Natural killer cell treated with Interleukin-12 subunit alpha and Interleukin-12 subunit beta and Interleukin-15 and Interleukin-18, amount 100 ng/mL, for 72 hours (primary cell): Measurements from ENCODE around the gene ACOXL. TPM values are rescaled to one million over a fixed set of nuclear protein-coding genes. Genes with fewer than 3 reads are reported as not detected.
A peak's percentile ranks its signal among the peaks of the same experiment; 100 is the strongest.

ENCODE experiments used
- ATAC-seq, 2 donors: fragments of 150-1000 bp; cut with Tn5 transposase in 1 of 2; sonication (Bioruptor Pico), chemical (Tn5 transposase) in 1 of 2; 2 replicates each; pipeline ENCODE4 v1.10.0; 2021
- DNase-seq: peaks from one replicate; pipeline ENCODE4 v3.0.0; 2022; ENCODE audit warnings: low spot score
- H3K27ac Mint-ChIP-seq, 2 donors: 1 replicate in 1 of 2; 2 replicates in 1 of 2; pipeline ENCODE4 v1.8.0; 2022; ENCODE audit warnings: mixed read lengths in 2 of 2, mild to moderate bottlenecking in 1 of 2, moderate library complexity in 1 of 2
- H3K27me3 Mint-ChIP-seq, 2 donors: 1 replicate in 1 of 2; 2 replicates in 1 of 2; pipeline ENCODE4 v1.8.0; 2022; ENCODE audit warnings: mixed read lengths in 2 of 2
- H3K36me3 Mint-ChIP-seq: one replicate; pipeline ENCODE4 v1.8.0; 2022; ENCODE audit warnings: mixed read lengths
- H3K4me1 Mint-ChIP-seq, 2 donors: 1 replicate in 1 of 2; 2 replicates in 1 of 2; pipeline ENCODE4 v1.8.0; 2022; ENCODE audit warnings: low read depth in 2 of 2, mixed read lengths in 2 of 2, mild to moderate bottlenecking in 1 of 2
- H3K4me3 Mint-ChIP-seq: one replicate; pipeline ENCODE4 v1.8.0; 2022; ENCODE audit warnings: mixed read lengths
- H3K9me3 Mint-ChIP-seq: 2 replicates; pipeline ENCODE4 v1.8.0; 2022; ENCODE audit warnings: mixed read lengths
- total RNA-seq, 2 donors: library from RNA; stranded (reverse); gene quantifications; one replicate each; pipeline ENCODE4 v1.2.3, GENCODE V29; 2022

Gene ACOXL
- total RNA-seq, 2 donors from 2014 or later = 1.4 to 2.5 TPM

- no peak for DNase-seq
- no peaks in the 10 kb centered on the region for H3K9me3 Mint-ChIP-seq
- H3K36me3 Mint-ChIP-seq = no peaks in the 10 kb centered on the region
- peaks cover 0 to 11% of the 10 kb centered on the region in 2 donors for H3K27me3 Mint-ChIP-seq
- no peak overlapping the region for H3K4me3 Mint-ChIP-seq
- peak overlapping the region in 1 of 2 donors; percentile 43 for H3K27ac Mint-ChIP-seq
- peaks cover 58 to 61% of the 10 kb centered on the region in 2 donors for H3K4me1 Mint-ChIP-seq
- ATAC-seq = no peak
These were observed 137.4 kb downstream of the ACOXL start for GRCh38 chr2:110869472-110870446.

GRCh38 chr2:110870545-110870944, 138.2 kb downstream of the ACOXL start:
- ATAC-seq (no peak), DNase-seq (no peak)
- peak overlapping the region in 1 of 2 donors; percentile 43 for H3K27ac Mint-ChIP-seq
- peaks cover 0 to 11% of the 10 kb centered on the region in 2 donors for H3K27me3 Mint-ChIP-seq
- H3K36me3 Mint-ChIP-seq = no peaks in the 10 kb centered on the region
- no peak overlapping the region for H3K4me3 Mint-ChIP-seq
- peaks cover 50 to 54% of the 10 kb centered on the region in 2 donors for H3K4me1 Mint-ChIP-seq
- H3K9me3 Mint-ChIP-seq = no peaks in the 10 kb centered on the region

- Mint-ChIP-seq H3K36me3 (no peaks in the 10 kb centered on the region), H3K4me3 (peak overlapping the region; percentile 48), H3K27me3 (peaks cover 0 to 8% of the 10 kb centered on the region in 2 donors), H3K9me3 (no peaks in the 10 kb centered on the region), H3K27ac (peak overlapping the region in 1 of 2 donors; percentile 85), H3K4me1 (peaks cover 39 to 44% of the 10 kb centered on the region in 2 donors)
- DNase-seq (no peak), ATAC-seq (peak; percentile 67 to 78)
These were observed 139.3 kb downstream of the ACOXL start for GRCh38 chr2:110871637-110872036.

DNA sequence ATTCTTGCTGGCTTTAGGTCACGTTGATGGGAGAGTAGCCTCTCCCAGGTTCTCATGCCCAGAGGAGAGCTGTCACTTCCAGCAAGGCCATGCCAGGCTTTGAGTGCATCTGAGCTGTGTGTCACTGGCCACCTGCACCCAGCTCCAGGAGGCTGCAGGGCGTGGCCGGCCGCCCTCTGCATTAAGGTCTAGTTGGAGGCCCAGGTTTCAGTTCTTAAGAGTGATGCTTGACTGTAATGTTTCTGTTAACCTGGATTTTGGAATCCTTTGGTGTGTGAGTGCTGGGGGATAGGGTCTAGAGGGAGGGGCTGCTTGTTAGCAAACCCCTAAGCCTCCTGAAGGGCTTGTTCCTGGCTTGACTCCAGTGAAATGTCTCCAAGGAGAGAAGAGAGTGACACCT, 140.1 kb downstream of the ACOXL start:
- peak overlapping the region; percentile 80 to 85 for H3K27ac Mint-ChIP-seq
- peaks cover 36 to 42% of the 10 kb centered on the region in 2 donors for H3K4me1 Mint-ChIP-seq
- peaks cover 0 to 4% of the 10 kb centered on the region in 2 donors for H3K27me3 Mint-ChIP-seq
- ATAC-seq = no peak
- no peak for DNase-seq
- no peaks in the 10 kb centered on the region for H3K36me3 Mint-ChIP-seq
- H3K9me3 Mint-ChIP-seq = no peaks in the 10 kb centered on the region
- peak overlapping the region; percentile 51 for H3K4me3 Mint-ChIP-seq

- H3K27ac Mint-ChIP-seq = peak overlapping the region; percentile 80 to 85
- no peaks in the 10 kb centered on the region for H3K9me3 Mint-ChIP-seq
- ATAC-seq = peak; percentile 75 to 77
- peak overlapping the region; percentile 51 for H3K4me3 Mint-ChIP-seq
- peaks cover 4% of the 10 kb centered on the region for H3K36me3 Mint-ChIP-seq
- peaks cover 3 to 6% of the 10 kb centered on the region in 2 donors for H3K27me3 Mint-ChIP-seq
- peaks cover 39 to 43% of the 10 kb centered on the region in 2 donors for H3K4me1 Mint-ChIP-seq
- no peak for DNase-seq
These were observed 140.7 kb downstream of the ACOXL start for GRCh38 chr2:110873056-110873502.

DNA sequence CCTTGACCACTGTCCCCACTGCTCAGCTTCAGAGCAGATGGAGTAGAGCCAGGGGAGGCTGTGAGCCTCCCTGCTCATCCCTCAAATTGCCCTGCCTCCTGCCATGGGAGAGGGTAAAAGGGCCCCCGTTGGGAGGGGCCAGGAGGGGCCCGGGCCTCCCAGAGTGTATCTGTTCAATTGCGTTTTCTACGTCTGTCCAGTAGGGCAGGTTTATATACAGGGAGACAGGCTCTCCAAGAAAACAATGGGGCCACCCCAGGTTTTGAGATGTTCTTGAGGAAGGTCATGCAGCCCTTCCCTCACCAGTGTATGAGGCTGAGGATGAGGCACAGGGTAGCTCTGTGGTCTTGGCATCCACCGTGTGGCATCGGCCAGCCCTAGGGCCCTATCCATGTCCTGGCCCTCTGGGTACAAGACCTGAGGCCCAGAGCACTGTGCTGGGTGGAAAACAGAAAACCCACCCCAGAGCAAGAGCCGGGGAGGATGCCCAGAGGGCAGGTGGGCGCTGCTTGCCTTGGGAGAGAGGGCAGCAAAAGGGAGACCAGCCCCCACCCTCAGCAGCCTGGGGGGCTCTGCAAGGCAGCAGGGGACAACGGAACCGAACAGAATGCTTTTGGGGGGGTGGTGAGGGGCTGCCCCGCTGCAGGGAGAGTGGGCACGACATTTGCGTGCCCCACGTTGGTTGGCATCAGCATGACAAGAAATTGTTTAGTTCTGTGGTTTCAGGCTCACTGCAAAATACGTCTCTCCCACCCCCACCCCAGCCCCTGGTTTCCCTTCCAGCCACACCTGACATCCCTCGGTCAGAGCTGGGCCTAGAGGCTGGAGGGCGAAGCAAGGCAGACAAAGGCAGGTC, 141.5 kb downstream of the ACOXL start:
- H3K27ac Mint-ChIP-seq = peak overlapping the region; percentile 80 to 85

GRCh38 chr2:110874453-110875383, 142.3 kb downstream of the ACOXL start:
- Mint-ChIP-seq H3K9me3 (no peaks in the 10 kb centered on the region), H3K4me1 (peaks cover 31 to 36% of the 10 kb centered on the region in 2 donors), H3K4me3 (no peak overlapping the region), H3K27me3 (peaks cover 6 to 11% of the 10 kb centered on the region in 2 donors), H3K36me3 (peaks cover 8% of the 10 kb centered on the region), H3K27ac (no peak overlapping the region)
- ATAC-seq (no peak), DNase-seq (no peak)

More for the DNA sequence above, 141.5 kb downstream of the ACOXL start:
- DNase-seq (no peak), ATAC-seq (no peak)
- H3K36me3 Mint-ChIP-seq = peaks cover 8% of the 10 kb centered on the region
- H3K27me3 Mint-ChIP-seq = peaks cover 4 to 6% of the 10 kb centered on the region in 2 donors
- no peaks in the 10 kb centered on the region for H3K9me3 Mint-ChIP-seq
- H3K4me1 Mint-ChIP-seq = peaks cover 36 to 38% of the 10 kb centered on the region in 2 donors
- peak overlapping the region; percentile 51 for H3K4me3 Mint-ChIP-seq

DNA sequence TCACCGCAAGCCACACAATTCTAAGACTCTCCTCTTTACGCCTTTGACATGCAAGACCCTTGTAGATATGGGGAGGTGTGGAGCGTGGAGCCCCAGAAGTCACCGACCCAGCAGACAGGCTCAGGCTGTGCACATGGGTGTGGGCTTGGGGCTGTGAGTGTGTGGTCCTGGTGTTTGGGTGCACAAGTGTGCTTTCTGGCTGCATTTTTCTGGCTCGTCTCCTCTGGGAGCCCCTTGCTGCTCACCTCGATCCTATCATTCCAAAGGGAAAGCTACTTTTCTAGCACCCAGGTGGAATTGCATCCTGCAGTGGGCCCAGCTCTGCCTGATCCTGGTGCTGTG, 143.0 kb downstream of the ACOXL start:
- peak overlapping the region in 1 of 2 donors; percentile 31 for H3K27ac Mint-ChIP-seq
- DNase-seq (no peak), ATAC-seq (no peak)
- H3K36me3 Mint-ChIP-seq = peaks cover 8% of the 10 kb centered on the region
- H3K4me1 Mint-ChIP-seq = peaks cover 30 to 36% of the 10 kb centered on the region in 2 donors
- H3K27me3 Mint-ChIP-seq = peaks cover 6 to 11% of the 10 kb centered on the region in 2 donors
- H3K4me3 Mint-ChIP-seq = no peak overlapping the region
- H3K9me3 Mint-ChIP-seq = no peaks in the 10 kb centered on the region

GRCh38 chr2:110876167-110876999, 144.0 kb downstream of the ACOXL start:
- H3K4me3 Mint-ChIP-seq = no peak overlapping the region
- H3K27me3 Mint-ChIP-seq = peaks cover 6 to 11% of the 10 kb centered on the region in 2 donors
- H3K27ac Mint-ChIP-seq = peak overlapping the region in 1 of 2 donors; percentile 31
- DNase-seq (no peak), ATAC-seq (no peak)
- H3K9me3 Mint-ChIP-seq = peaks cover under 1% of the 10 kb centered on the region
- H3K4me1 Mint-ChIP-seq = peaks cover 23 to 28% of the 10 kb centered on the region in 2 donors
- peaks cover 10% of the 10 kb centered on the region for H3K36me3 Mint-ChIP-seq

GRCh38 chr2:110877031-110877827, 144.9 kb downstream of the ACOXL start:
- H3K9me3 Mint-ChIP-seq = peaks cover 3% of the 10 kb centered on the region
- DNase-seq (no peak), ATAC-seq (no peak)
- H3K27ac Mint-ChIP-seq = peak overlapping the region in 1 of 2 donors; percentile 29
- H3K27me3 Mint-ChIP-seq = peaks cover 6 to 14% of the 10 kb centered on the region in 2 donors
- H3K36me3 Mint-ChIP-seq = peaks cover 16% of the 10 kb centered on the region
- H3K4me1 Mint-ChIP-seq = peaks cover 25 to 30% of the 10 kb centered on the region in 2 donors
- H3K4me3 Mint-ChIP-seq = peak overlapping the region; percentile 38

- Mint-ChIP-seq H3K36me3 (peaks cover 16% of the 10 kb centered on the region), H3K4me1 (peaks cover 19 to 25% of the 10 kb centered on the region in 2 donors), H3K27ac (no peak overlapping the region), H3K4me3 (no peak overlapping the region), H3K27me3 (peaks cover 6 to 14% of the 10 kb centered on the region in 2 donors), H3K9me3 (peaks cover 3% of the 10 kb centered on the region)
- ATAC-seq (no peak), DNase-seq (no peak)
These were observed 145.8 kb downstream of the ACOXL start for GRCh38 chr2:110878150-110878549.
